ENCODE measurements around the gene UCKL1.
A peak's percentile ranks its signal among the peaks of the same experiment; 100 is the strongest.
"Not testable (repeated sequence)": the region's sequence is repeated elsewhere in the genome, so short reads cannot be mapped to it uniquely, and the experiment has no call there.

The UCKL1 gene

DNA sequence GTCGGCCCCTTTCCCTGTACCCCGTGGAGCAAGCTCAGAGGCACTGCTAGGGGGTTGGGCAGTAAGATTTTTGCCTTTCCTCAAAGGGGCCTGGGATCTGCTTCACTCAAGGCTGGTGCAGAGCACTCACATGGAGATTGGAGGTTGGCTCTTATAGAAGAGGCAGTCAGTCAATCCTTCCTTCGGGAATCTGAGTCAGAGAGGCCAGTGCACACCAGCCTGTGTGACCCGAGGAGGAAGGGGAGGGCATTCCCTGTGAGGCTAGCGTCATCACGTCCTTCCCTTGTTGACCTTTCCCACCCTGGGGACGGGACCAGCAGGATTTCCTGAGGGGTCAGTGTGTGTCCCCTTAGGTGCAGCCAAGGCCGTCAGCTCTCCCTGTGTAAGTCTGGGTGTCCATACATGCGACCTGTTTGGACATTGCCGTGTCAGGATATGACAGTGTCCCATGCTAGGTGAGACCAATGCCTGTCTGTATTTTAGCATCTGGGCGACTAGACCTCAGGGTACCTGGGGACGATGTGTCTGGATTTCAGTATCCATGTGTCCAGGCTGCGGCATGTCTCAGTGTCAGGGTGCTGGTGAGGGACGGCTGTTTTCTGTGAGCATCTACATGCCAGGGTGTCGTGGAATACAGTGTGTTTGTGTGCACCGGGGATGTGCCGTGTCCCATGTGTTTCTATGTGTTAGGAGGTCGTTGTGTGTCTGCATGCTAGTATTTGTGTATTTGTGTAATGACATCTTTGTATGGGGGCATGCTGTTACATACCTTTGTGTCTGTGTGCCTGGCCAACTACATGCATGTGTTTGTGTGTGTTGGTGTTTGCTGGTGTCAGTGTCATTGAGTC, 16.3 kb upstream of the UCKL1 start:
- DNase-seq, result no peak

GRCh38 chr20:63971960-63972311, 15.7 kb upstream of the UCKL1 start:
- DNase-seq, result not testable (repeated sequence)

DNA sequence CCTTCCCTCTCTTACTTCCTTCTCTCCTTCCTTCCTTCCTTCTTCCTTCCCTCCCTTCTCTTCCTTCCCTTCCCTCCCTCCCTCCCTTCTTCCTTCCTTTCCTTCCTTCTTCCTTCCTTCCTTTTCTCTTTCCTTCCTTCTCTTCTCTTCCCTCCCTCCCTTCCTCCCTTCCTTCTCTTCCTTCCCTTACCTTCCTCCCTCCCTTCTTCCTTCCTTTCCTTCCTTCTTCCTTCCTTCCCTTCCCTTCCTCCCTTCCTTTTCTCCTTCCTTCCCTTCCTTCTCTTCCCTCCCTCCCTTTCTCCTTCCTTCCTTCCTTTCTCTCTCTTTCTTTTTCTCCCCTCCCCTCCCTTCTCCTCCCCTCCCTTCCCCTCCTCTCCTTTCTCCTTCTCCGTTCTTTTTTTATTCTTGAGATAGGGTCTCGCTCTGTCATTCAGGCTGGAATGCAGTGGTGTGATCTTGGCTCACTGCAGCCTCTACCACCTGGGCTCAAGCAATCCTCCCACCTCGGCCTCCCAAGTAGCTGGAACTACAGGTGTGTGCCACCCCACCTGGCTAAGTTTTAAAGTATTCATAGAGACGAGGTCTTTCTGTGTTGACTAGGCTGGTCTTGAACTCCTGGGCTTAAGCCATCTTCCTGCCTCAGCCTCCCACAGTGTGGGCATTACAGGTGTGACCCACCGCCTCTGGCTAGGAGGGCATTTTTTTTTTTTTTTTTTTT, 14.7 kb upstream of the UCKL1 start:
- DNase-seq, result no peak

GRCh38 chr20:63969838-63970713, 13.9 kb upstream of the UCKL1 start, which contains the start of gene ZNF512B:
Gene ZNF512B, minus strand, starts transcription at chr20:63969930. Its CDS starts 1,980 bp downstream, at chr20:63967950.
- peak; percentile 67 for DNase-seq

GRCh38 chr20:63968928-63969760, 12.9 kb upstream of the UCKL1 start:
- no peak for DNase-seq

DNA sequence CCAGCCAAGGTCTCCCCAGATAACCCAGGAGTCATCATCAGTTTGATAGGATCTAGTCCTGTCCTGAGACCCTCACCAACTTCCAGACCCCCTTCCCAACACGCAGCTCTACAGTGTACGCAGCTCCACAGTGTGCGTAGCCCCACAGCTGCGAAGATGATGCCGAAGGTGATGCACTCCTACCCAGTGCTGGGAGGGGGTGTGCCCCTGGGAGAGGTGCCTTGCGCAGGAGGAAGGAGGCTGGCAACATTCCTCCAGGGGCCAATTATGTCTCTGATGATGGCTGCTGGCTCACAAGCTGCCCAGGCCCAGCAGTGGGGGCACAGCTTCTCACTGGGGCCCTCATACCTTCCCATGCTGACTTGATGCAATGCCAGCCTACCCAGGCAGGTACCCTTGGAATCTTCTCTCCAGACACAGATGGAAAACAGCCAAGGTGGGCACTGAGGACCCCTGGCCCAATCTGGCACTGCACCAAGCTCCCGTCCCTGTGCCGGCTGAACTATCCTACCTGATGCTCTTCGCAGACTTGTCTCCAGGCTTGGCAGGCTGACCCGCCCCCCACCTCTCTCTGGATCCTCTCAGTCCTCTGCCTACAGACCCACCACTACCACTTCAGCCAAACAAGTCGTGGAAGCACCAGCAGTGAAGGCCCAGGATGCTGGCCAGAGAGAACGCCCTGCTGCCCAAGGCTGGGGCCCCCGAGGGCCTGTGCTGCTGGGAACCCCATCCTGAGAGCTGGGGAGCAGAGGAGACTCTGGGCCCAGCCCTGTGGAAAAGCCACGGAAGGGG, 12.1 kb upstream of the UCKL1 start:
- no peak for DNase-seq

- DNase-seq, result no peak
Observed at GRCh38 chr20:63967330-63968135, 11.3 kb upstream of the UCKL1 start.

DNA sequence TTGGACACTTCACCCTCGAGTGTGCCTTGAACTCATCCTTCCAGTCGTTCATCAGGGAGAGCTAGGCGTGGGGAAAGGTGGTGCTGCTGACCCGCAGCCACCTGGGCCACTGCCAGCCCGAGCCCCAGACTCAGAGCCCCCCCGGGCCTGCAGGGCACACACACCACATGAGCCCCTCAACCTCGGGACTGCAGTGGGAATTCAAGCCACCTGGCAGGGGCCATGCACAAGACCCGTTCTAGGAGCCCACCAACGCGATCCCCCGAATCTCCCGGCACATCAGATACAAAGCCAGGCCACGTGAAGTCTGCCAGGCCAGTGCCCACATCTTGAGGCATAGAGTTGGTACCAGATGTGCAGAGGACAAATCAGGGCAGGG, 10.7 kb upstream of the UCKL1 start:
- no peak for DNase-seq

GRCh38 chr20:63966172-63966943, 10.1 kb upstream of the UCKL1 start:
- no peak for DNase-seq

DNA sequence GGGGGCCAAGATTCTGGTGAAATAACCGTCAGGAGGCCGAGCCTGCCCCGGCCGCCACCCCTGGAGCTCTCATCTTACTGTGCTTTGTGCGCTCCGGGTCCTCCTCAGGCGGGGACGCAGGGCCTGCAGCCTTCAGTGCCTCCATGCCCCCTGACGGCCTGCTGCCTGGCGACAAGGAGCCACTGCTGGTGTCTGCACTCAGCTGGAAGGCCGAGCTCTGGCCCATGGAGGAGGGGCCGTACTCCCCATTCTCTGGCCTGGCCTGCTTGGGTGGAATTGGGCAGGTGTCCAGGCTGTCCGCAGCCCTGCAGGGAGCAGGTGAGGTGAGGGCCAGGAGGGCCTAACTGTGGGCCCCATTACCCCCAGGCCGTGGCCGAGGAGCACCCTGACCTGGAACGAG, 8.2 kb upstream of the UCKL1 start:
- no peak for DNase-seq

- no peak for DNase-seq
Observed at GRCh38 chr20:63963784-63964301, 7.6 kb upstream of the UCKL1 start.

DNA sequence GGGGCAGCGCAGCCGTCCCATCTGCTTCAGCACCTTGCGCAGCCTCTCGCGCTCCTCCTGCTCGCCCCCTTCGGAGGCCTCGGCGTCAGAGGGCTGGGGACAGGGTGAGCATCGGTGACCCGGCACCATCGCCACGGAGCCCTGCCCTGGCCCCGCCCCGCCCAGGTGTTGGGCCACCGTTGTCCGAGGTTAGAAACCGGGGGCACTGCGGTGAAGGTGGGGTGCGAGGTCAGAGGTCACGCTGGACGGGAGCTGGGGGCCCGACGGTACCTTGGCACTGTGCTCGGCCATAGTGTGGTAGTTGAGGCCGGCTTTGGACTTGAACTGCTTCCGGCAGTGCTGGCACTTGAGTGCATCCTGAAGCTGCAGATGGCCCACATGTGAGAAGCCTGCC, 7.1 kb upstream of the UCKL1 start:
- DNase-seq, result no peak

DNA sequence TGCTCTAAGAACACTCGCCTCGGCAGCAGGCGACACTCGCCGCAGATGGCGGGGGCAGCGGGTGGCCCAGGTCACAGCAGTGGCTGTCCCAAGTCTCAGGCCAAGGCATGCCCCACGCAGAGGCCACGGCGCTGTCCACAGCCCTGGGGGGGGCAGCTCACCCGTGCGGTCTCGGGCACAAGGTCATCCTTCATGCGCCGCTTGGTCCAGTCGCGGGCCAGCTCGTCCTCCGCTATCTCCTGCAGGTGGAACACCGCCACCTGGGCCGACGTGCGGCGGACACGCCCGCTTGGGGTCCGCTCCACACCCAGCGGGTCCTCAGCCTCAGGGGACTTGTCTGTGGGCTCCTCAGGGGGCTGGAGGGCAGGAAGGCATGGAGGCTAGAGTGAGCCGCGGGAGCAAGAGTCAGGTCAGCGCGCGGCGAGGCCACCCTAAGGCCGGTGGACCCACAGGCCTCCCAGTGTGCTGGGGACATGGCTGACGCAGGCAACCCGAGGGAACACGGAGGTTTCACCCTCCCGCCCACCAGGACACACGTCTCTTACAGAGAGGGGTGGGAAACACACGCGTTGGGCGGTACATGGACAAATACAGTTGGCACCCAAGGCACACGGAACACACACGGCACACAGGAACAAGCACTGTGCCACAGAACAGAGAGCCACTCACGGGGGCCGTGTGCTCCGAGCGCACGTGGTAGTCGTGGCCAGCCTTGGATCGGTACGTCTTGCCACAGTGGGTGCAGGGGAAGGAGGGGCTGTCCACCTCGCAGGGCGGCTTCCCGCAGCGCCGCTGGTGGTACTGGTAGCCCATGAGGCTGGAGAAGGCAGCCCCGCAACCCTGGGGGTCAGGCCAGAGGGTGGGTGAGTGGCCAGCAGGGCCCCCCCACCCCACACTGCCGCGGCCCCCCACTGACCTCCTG, 6.5 kb upstream of the UCKL1 start:
- no peak for DNase-seq

- DNase-seq, result no peak
Observed at GRCh38 chr20:63961664-63962425, 5.6 kb upstream of the UCKL1 start.

- DNase-seq, result not testable (repeated sequence)
Observed at GRCh38 chr20:63960654-63961621, 4.7 kb upstream of the UCKL1 start.

DNA sequence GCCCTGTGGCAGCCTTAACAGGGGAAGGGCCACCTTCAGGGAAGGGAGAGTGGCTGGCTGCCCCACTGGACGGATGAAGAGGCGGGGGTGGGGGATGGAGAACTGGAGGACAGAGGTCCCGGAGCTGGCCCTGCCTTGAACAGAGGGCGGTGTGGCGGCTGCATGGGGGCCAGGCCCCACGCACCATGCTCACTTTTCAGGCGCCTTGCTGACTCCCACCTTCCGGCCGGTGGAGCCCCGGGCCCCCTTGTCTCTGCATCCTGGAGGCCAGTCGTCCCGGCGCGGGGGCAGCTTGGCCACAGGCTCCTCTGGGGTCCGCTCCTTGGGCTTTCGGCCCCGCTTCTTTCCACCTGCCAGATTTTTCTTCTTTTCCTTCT, 3.5 kb upstream of the UCKL1 start:
- no peak for DNase-seq
